GM18505 (cell line): ENCODE measurements around the gene CFAP58.

Source experiments
- ATAC-seq: cut with Tn5 transposase; IDR thresholded peaks from one replicate; pipeline ENCODE4 v1.9.1; 2021; ENCODE audit not compliant: unreplicated experiment
- POLR2A ChIP-seq: IDR thresholded peaks from 4 replicates; pipeline ENCODE4 v1.6.1; 2011; ENCODE audit warnings: borderline replicate concordance; ENCODE audit not compliant: insufficient read depth, insufficient read length; ENCODE audit errors: extremely low read depth

Gene CFAP58

GRCh38 chr10:104317269-104317710 is 36.3 kb upstream of the CFAP58 start:
- no peak for TF ChIP-seq POLR2A
- peak; percentile 35 for ATAC-seq

GRCh38 chr10:104317726-104318299 is 35.8 kb upstream of the CFAP58 start:
- peak; percentile 46 for ATAC-seq
- no peak for TF ChIP-seq POLR2A

- ATAC-seq, result no peak
- no peak for TF ChIP-seq POLR2A
Observed at GRCh38 chr10:104318326-104318725, 35.3 kb upstream of the CFAP58 start.

GRCh38 chr10:104318810-104319741 is 34.6 kb upstream of the CFAP58 start:
- ATAC-seq, result no peak

GRCh38 chr10:104321226-104321625 is 32.4 kb upstream of the CFAP58 start:
- no peak for TF ChIP-seq POLR2A
- ATAC-seq, result no peak

More at GRCh38 chr10:104318810-104319741, 34.6 kb upstream of the CFAP58 start:
- TF ChIP-seq POLR2A, result no peak

GRCh38 chr10:104321725-104322415 is 31.8 kb upstream of the CFAP58 start:
- no peak for TF ChIP-seq POLR2A
- no peak for ATAC-seq

- no peak for TF ChIP-seq POLR2A
- no peak for ATAC-seq
Observed at GRCh38 chr10:104322416-104322782, 31.2 kb upstream of the CFAP58 start.

- no peak for ATAC-seq
- TF ChIP-seq POLR2A, result no peak
Observed at GRCh38 chr10:104323085-104323484, 30.5 kb upstream of the CFAP58 start.

GRCh38 chr10:104323760-104324201 is 29.9 kb upstream of the CFAP58 start:
- TF ChIP-seq POLR2A, result no peak

GRCh38 chr10:104324221-104324686 is 29.4 kb upstream of the CFAP58 start:
- TF ChIP-seq POLR2A, result no peak
- ATAC-seq, result no peak

More at GRCh38 chr10:104323760-104324201, 29.9 kb upstream of the CFAP58 start:
- ATAC-seq, result no peak

- TF ChIP-seq POLR2A, result no peak
- no peak for ATAC-seq
Observed at GRCh38 chr10:104324931-104325330, 28.7 kb upstream of the CFAP58 start.

- no peak for TF ChIP-seq POLR2A
- no peak for ATAC-seq
Observed at GRCh38 chr10:104325436-104326435, 27.9 kb upstream of the CFAP58 start.
